Measurements from ENCODE around the gene LRRC26.

DNA sequence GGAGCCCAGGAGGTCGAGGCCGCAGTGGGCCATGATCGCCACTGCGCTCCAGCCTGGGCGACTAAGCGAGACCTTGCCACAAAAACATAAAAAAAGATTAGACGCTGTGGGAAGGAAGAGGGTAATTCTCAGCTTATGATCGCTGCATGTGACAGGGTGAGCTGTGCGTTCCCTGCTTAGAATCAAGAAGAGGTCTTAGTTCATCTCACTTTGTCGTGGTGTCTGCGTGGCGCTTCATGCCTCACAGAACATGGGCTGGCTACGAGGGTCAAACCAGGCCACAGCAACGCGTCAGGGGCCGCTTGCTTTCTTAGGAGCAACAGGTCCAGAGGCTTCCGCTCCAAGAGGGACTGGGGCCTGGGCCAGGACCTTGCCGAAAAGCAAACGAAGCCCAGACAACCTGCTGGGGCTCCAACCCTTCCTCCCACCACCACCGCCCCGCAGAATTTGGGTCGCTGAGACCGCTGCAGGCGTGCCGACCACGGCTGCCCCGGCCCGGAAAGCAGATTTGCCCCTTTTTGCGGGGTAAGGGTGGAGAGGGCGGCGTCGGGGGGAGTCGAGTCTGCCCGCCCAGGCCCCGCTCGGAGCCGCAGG is 40.9 kb downstream of the LRRC26 start:
- TF ChIP-seq, protein P1, sequence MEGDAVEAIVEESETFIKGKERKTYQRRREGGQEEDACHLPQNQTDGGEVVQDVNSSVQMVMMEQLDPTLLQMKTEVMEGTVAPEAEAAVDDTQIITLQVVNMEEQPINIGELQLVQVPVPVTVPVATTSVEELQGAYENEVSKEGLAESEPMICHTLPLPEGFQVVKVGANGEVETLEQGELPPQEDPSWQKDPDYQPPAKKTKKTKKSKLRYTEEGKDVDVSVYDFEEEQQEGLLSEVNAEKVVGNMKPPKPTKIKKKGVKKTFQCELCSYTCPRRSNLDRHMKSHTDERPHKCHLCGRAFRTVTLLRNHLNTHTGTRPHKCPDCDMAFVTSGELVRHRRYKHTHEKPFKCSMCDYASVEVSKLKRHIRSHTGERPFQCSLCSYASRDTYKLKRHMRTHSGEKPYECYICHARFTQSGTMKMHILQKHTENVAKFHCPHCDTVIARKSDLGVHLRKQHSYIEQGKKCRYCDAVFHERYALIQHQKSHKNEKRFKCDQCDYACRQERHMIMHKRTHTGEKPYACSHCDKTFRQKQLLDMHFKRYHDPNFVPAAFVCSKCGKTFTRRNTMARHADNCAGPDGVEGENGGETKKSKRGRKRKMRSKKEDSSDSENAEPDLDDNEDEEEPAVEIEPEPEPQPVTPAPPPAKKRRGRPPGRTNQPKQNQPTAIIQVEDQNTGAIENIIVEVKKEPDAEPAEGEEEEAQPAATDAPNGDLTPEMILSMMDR (IDR thresholded peaks at IDR 0.05), result no peak
- no peak for TF ChIP-seq POLR2A (IDR thresholded peaks at IDR 0.05)
